IMR-90 (cell line): ENCODE data around the gene DNAJB4. TPM values are rescaled to one million over a fixed set of nuclear protein-coding genes. Genes with fewer than 3 reads are reported as not detected.

Experiments
- ATAC-seq: fragments of 200-7000 bp; cut with Tn5 transposase; 2 replicates; pipeline ENCODE4 v1.9.1; 2020; ENCODE audit warnings: low read depth, mild to moderate bottlenecking, moderate library complexity
- BruUV-seq: library from RNA; stranded (reverse); fragments of 400-500 nt; replicated peaks from 2 replicates; lab custom pipeline; 2021; lab: Mats Ljungman, UMichigan
- CTCF ChIA-PET: fragments of 300-600 bp; formaldehyde crosslinking; extraction: SDS; loops from one replicate; lab custom pipeline; 2021; ENCODE audit warnings: antibody characterized with exemption; lab: Yijun Ruan, JAX
- POLR2A ChIA-PET: fragments of 300-600 bp; sonication (Branson Sonifier 250); formaldehyde crosslinking; loops from one replicate; lab custom pipeline; 2022; ENCODE audit warnings: antibody characterized with exemption; ENCODE audit not compliant: unreplicated experiment; lab: Charles Lee
- DNase-seq: peaks from one replicate; pipeline ENCODE4 v3.0.0; 2013
- H2AFZ ChIP-seq: replicated peaks from 2 replicates; pipeline ENCODE3; 2013; ENCODE audit warnings: low read length, mild to moderate bottlenecking; ENCODE audit not compliant: poor library complexity
- H2AK5ac ChIP-seq: 2 replicates; pipeline ENCODE4 v1.6.1; 2013; ENCODE audit warnings: low read depth, low read length, inconsistent platforms
- H2AK9ac ChIP-seq: replicated peaks from 2 replicates; pipeline ENCODE3; 2013; ENCODE audit warnings: mild to moderate bottlenecking, low read depth, low read length, moderate library complexity; ENCODE audit not compliant: poor library complexity
- H2BK120ac ChIP-seq: 2 replicates; pipeline ENCODE4 v1.6.1; 2013; ENCODE audit warnings: low read depth, low read length, inconsistent platforms
- H2BK15ac ChIP-seq: 3 replicates; pipeline ENCODE4 v1.6.1; 2013; ENCODE audit warnings: low read depth, low read length, inconsistent platforms
- H2BK20ac ChIP-seq: 2 replicates; pipeline ENCODE4 v1.6.1; 2013; ENCODE audit warnings: low read depth, mild to moderate bottlenecking, inconsistent platforms, low read length, moderate library complexity
- H2BK5ac ChIP-seq: 2 replicates; pipeline ENCODE4 v1.6.1; 2013; ENCODE audit warnings: mild to moderate bottlenecking, low read depth, low read length, inconsistent platforms; ENCODE audit not compliant: poor library complexity, severe bottlenecking
- H3K14ac ChIP-seq: replicated peaks from 2 replicates; pipeline ENCODE4 v1.6.1; 2013; ENCODE audit warnings: low read depth, low read length, inconsistent platforms
- H3K18ac ChIP-seq: 2 replicates; pipeline ENCODE4 v1.6.1; 2013; ENCODE audit warnings: low read depth, low read length, control low read depth
- H3K23ac ChIP-seq: 2 replicates; pipeline ENCODE4 v1.6.1; 2013; ENCODE audit warnings: low read depth, low read length, inconsistent platforms
- H3K27ac ChIP-seq: 2 replicates; pipeline ENCODE4 v1.5.1; 2013; ENCODE audit warnings: mild to moderate bottlenecking, control low read depth, low read length; ENCODE audit not compliant: insufficient read depth
- H3K27me3 ChIP-seq: 2 replicates; pipeline ENCODE4 v1.6.1; 2013; ENCODE audit warnings: low read length; ENCODE audit not compliant: control insufficient read depth, insufficient read depth
- H3K36me3 ChIP-seq: 2 replicates; pipeline ENCODE4 v1.6.1; 2013; ENCODE audit warnings: low read length, mixed read lengths; ENCODE audit not compliant: control insufficient read depth, insufficient read depth
- H3K4ac ChIP-seq: 2 replicates; pipeline ENCODE4 v1.6.1; 2013; ENCODE audit warnings: low read depth, low read length, inconsistent platforms
- H3K4me1 ChIP-seq: 2 replicates; pipeline ENCODE4 v1.6.1; 2013; ENCODE audit warnings: low read length, mixed read lengths; ENCODE audit not compliant: control insufficient read depth, insufficient read depth
- H3K4me2 ChIP-seq: 2 replicates; pipeline ENCODE4 v1.6.1; 2013; ENCODE audit warnings: low read depth, mild to moderate bottlenecking, control low read depth, low read length, moderate library complexity
- H3K4me3 ChIP-seq: 2 replicates; pipeline ENCODE4 v1.5.1; 2013; ENCODE audit warnings: low read depth, mild to moderate bottlenecking, control low read depth, low read length, moderate library complexity; ENCODE audit not compliant: insufficient read depth
- H3K56ac ChIP-seq: 2 replicates; pipeline ENCODE4 v1.6.1; 2013; ENCODE audit warnings: low read length, inconsistent platforms; ENCODE audit not compliant: insufficient read depth; ENCODE audit errors: extremely low read depth
- H3K79me1 ChIP-seq, 2 experiments: 2 replicates each; pipeline ENCODE4 v1.6.1; 2013; ENCODE audit warnings: low read length in 2 of 2, inconsistent platforms in 1 of 2, low read depth in 1 of 2
- H3K9ac ChIP-seq: 2 replicates; pipeline ENCODE4 v1.6.1; 2013; ENCODE audit warnings: low read depth, low read length, control low read depth
- H3K9me1 ChIP-seq: 2 replicates; pipeline ENCODE4 v1.6.1; 2013; ENCODE audit warnings: low read length, inconsistent platforms; ENCODE audit not compliant: insufficient read depth
- H3K9me3 ChIP-seq: 2 replicates; pipeline ENCODE4 v1.6.1; 2013; ENCODE audit warnings: low read length; ENCODE audit not compliant: control insufficient read depth, insufficient read depth
- H4K20me1 ChIP-seq: 2 replicates; pipeline ENCODE4 v1.6.1; 2013; ENCODE audit warnings: low read length, inconsistent platforms; ENCODE audit not compliant: insufficient read depth
- H4K5ac ChIP-seq: 2 replicates; pipeline ENCODE4 v1.6.1; 2013; ENCODE audit warnings: mild to moderate bottlenecking, low read depth, low read length, control low read depth
- H4K8ac ChIP-seq, 2 experiments: 2 replicates each; pipeline ENCODE4 v1.6.1; 2013; ENCODE audit warnings: low read depth in 2 of 2, low read length in 2 of 2, control low read depth in 1 of 2, inconsistent platforms in 1 of 2
- H4K91ac ChIP-seq: 2 replicates; pipeline ENCODE4 v1.6.1; 2013; ENCODE audit warnings: low read depth, low read length, inconsistent platforms; ENCODE audit not compliant: insufficient read depth
- BHLHE40 ChIP-seq: fragments of 150-350 bp; IDR thresholded peaks from 2 replicates; pipeline ENCODE4 v1.6.1; 2016; ENCODE audit warnings: mild to moderate bottlenecking, low read depth, low read length
- CEBPB ChIP-seq: IDR thresholded peaks from 2 replicates; pipeline ENCODE4 v1.6.1; 2012; ENCODE audit warnings: low read depth, low read length, improper control_type of control experiment
- CHD1 ChIP-seq: IDR thresholded peaks from 2 replicates; pipeline ENCODE4 v1.6.1; 2012; ENCODE audit warnings: low read depth, low read length, improper control_type of control experiment
- CTCF ChIP-seq: conservative IDR thresholded peaks from 2 replicates; pipeline ENCODE4 v1.5.1; 2012; ENCODE audit warnings: mild to moderate bottlenecking, low read depth, low read length, improper control_type of control experiment
- FOS ChIP-seq: fragments of 150-350 bp; IDR thresholded peaks from 2 replicates; pipeline ENCODE4 v1.6.1; 2016; ENCODE audit warnings: low read depth, low read length
- MAFK ChIP-seq: IDR thresholded peaks from 2 replicates; pipeline ENCODE4 v1.6.1; 2012; ENCODE audit warnings: low read depth, low read length, improper control_type of control experiment
- MAZ ChIP-seq: IDR thresholded peaks from 2 replicates; pipeline ENCODE4 v1.6.1; 2012; ENCODE audit warnings: low read depth, mild to moderate bottlenecking, low read length, improper control_type of control experiment, moderate library complexity, borderline replicate concordance
- MXI1 ChIP-seq: IDR thresholded peaks from 2 replicates; pipeline ENCODE4 v1.6.1; 2012; ENCODE audit warnings: low read depth, mild to moderate bottlenecking, low read length, moderate library complexity, borderline replicate concordance
- NFE2L2 ChIP-seq: fragments of 150-350 bp; IDR thresholded peaks from 2 replicates; pipeline ENCODE4 v1.6.1; 2016; ENCODE audit warnings: low read depth, mild to moderate bottlenecking, low read length
- POLR2A ChIP-seq: IDR thresholded peaks from 2 replicates; pipeline ENCODE4 v1.6.1; 2012; ENCODE audit warnings: mild to moderate bottlenecking, low read depth, low read length
- RAD21 ChIP-seq: IDR thresholded peaks from 2 replicates; pipeline ENCODE4 v1.6.1; 2012; ENCODE audit warnings: low read length, improper control_type of control experiment
- RCOR1 ChIP-seq: IDR thresholded peaks from 2 replicates; pipeline ENCODE4 v1.6.1; 2012; ENCODE audit warnings: mild to moderate bottlenecking, low read length, improper control_type of control experiment; ENCODE audit not compliant: insufficient replicate concordance
- RFX5 ChIP-seq: IDR thresholded peaks from 2 replicates; pipeline ENCODE4 v1.8.0; 2012; ENCODE audit warnings: low read depth, mild to moderate bottlenecking, low read length, moderate library complexity
- SMC3 ChIP-seq: fragments of 150-350 bp; IDR thresholded peaks from 2 replicates; pipeline ENCODE4 v1.6.1; 2016; ENCODE audit warnings: low read depth, mild to moderate bottlenecking, antibody characterized with exemption, low read length, moderate library complexity
- WGBS, 2 experiments: methylation state at CpG; one replicate each; pipeline versions ENCODE4 v1.1.5 to v1.1.7; 2013; ENCODE audit warnings: missing lambda C conversion rate in 2 of 2; ENCODE audit not compliant: insufficient read length in 1 of 2; ENCODE audit errors: extremely low coverage in 2 of 2; 5-methylcytosine and 5-hydroxymethylcytosine counted together
- dilution Hi-C: fragments of 300-500 bp; cut with HindIII; formaldehyde crosslinking; loops from one replicate; pipeline ENCODE4 v1.14.3; 2018; ENCODE audit warnings: low sequenced_read_pairs; ENCODE audit not compliant: unreplicated experiment
- in situ Hi-C: fragments of 300-500 bp; cut with MboI; formaldehyde crosslinking; loops from 3 replicates; pipeline ENCODE4 v1.14.3; 2019; ENCODE audit warnings: low sequenced_read_pairs, inconsistent platforms, mixed read lengths
- intact Hi-C: fragments of 100-400 bp; cut with micrococcal nuclease; formaldehyde crosslinking; loops from 2 replicates; pipeline ENCODE4 v1.10.0; 2022
- polyA plus RNA-seq, 3 experiments: library from polyadenylated mRNA; depleted of rRNA; stranded (reverse); fragments of >200 nt; gene quantifications; 2 replicates each; pipeline ENCODE4 v1.2.3, GENCODE V29; 2012; ENCODE audit warnings: low replicate concordance in 1 of 3
- total RNA-seq: library from RNA; depleted of rRNA; stranded (reverse); fragments of >200 nt; gene quantifications from 2 replicates; pipeline ENCODE4 v1.2.3, GENCODE V29; 2012
- TF ChIP-seq, protein P1 (sequence below): fragments of 150-350 bp; IDR thresholded peaks from 2 replicates; pipeline ENCODE4 v1.6.1; 2016; ENCODE audit warnings: low read depth, mild to moderate bottlenecking, low read length, moderate library complexity, borderline replicate concordance
- TF ChIP-seq, protein P2 (sequence below): fragments of 150-350 bp; IDR thresholded peaks from 2 replicates; pipeline ENCODE4 v1.6.1; 2017; ENCODE audit warnings: mild to moderate bottlenecking, antibody characterized with exemption, low read length, low read depth

The DNAJB4 gene
- total and polyA plus RNA-seq, 2 of the 4 experiments (the other 2 are of a cell fraction) = 30.6 to 31.0 TPM

- Histone ChIP-seq H4K91ac (no peak overlapping the region), H3K9ac (no peak overlapping the region), H3K79me1 (peaks cover 28 to 42% of the 10 kb centered on the region in 2 experiments), H2BK20ac (no peak overlapping the region), H3K9me3 (no peaks in the 10 kb centered on the region), H3K27ac (no peak overlapping the region), H3K4me2 (no peak overlapping the region), H2BK120ac (no peak overlapping the region), H3K18ac (no peak overlapping the region), H2AK5ac (no peak overlapping the region), H2BK15ac (no peak overlapping the region), H4K8ac (no peak overlapping the region), H3K27me3 (no peaks in the 10 kb centered on the region), H3K14ac (no peak overlapping the region), H3K4me3 (no peak overlapping the region), H2AFZ (no peak overlapping the region), H3K4ac (no peak overlapping the region), H2AK9ac (no peak overlapping the region), H3K36me3 (peaks cover 56% of the 10 kb centered on the region), H3K9me1 (peaks cover 8% of the 10 kb centered on the region), H4K20me1 (peaks cover 46% of the 10 kb centered on the region), H4K5ac (no peak overlapping the region), H3K4me1 (peaks cover 10% of the 10 kb centered on the region), H3K56ac (no peak overlapping the region), H3K23ac (no peak overlapping the region), H2BK5ac (peak overlapping the region; percentile 17)
- in situ Hi-C loops = no loop called here
- DNase-seq (no peak), ATAC-seq (no peak)
- WGBS, 2 experiments = no CpG with 5 or more reads among the region's 3 CpGs
- TF ChIP-seq, protein P1, sequence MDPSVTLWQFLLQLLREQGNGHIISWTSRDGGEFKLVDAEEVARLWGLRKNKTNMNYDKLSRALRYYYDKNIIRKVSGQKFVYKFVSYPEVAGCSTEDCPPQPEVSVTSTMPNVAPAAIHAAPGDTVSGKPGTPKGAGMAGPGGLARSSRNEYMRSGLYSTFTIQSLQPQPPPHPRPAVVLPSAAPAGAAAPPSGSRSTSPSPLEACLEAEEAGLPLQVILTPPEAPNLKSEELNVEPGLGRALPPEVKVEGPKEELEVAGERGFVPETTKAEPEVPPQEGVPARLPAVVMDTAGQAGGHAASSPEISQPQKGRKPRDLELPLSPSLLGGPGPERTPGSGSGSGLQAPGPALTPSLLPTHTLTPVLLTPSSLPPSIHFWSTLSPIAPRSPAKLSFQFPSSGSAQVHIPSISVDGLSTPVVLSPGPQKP = no peak
- TF ChIP-seq CTCF = no peak
- no peak for TF ChIP-seq MAFK
- no peak for TF ChIP-seq RAD21
- no peak for TF ChIP-seq RFX5
- no peak for TF ChIP-seq FOS
- no peak for TF ChIP-seq MXI1
- no peak for TF ChIP-seq CHD1
- no peak for TF ChIP-seq SMC3
- TF ChIP-seq NFE2L2 = no peak
- no peak for TF ChIP-seq CEBPB
- TF ChIP-seq POLR2A = no peak
- TF ChIP-seq, protein P2, sequence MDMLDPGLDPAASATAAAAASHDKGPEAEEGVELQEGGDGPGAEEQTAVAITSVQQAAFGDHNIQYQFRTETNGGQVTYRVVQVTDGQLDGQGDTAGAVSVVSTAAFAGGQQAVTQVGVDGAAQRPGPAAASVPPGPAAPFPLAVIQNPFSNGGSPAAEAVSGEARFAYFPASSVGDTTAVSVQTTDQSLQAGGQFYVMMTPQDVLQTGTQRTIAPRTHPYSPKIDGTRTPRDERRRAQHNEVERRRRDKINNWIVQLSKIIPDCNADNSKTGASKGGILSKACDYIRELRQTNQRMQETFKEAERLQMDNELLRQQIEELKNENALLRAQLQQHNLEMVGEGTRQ = no peak
- no peak for TF ChIP-seq RCOR1
- TF ChIP-seq MAZ = no peak
- TF ChIP-seq BHLHE40 = no peak
- dilution Hi-C loops = no loop called here
- intact Hi-C loops = no loop called here
- no TSS peak for BruUV-seq
- CTCF ChIA-PET = interaction anchor here (1.0 kb wide), 1 partner anchor 11 kb away, joined by 3 read pairs; no protein-coding TSS in a partner anchor
- POLR2A ChIA-PET = no interaction called here
Measured at GRCh38 chr1:77966291-77966690, 38.4 kb upstream of the DNAJB4 start.
